COLO668 (cell line): ENCODE results near the gene PRLHR.
A peak's percentile ranks its signal among the peaks of the same experiment; 100 is the strongest.

Source experiments
- DNase-seq: peaks from one replicate; lab custom pipeline; 2025; ENCODE audit not compliant: unreplicated experiment; lab: John Stamatoyannopoulos, UW

The PRLHR gene

DNA sequence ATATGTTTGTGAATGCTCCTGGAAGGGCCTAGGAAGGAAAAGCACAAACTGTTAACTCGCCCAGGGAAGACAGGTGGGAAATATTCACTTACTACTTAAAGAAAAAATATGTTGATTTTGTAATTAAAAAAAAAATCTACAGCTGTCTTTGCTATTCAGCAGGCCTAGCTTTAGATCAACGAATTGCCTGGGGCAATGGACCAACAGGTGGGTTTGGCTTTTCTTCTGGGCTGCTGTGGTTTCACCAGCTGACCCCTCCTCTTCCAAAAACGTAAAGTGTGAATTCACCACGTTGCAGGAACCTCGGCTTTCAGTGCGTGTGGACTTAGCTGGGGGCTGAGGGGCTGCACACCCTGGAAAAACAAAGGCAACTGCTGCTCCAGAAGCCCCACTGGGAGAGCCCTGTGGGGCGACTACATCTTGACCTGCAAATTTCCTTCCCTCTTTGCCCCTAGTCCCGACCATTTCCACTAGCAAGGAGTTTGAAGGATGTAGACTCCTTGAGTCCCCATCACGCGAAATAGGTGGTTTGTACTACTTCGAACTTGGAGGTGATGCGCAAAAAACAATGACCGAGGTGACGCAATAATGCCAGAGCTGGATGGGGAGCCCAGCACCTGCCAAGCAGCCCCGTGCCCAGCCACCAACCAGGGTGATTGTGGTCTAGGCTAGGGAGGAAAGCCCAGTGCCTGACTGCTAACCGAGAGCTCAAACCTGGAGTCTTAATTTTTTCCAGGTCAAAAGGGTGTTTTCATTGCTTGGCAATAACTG is 7.4 kb downstream of the PRLHR start:
- no peak for DNase-seq

DNA sequence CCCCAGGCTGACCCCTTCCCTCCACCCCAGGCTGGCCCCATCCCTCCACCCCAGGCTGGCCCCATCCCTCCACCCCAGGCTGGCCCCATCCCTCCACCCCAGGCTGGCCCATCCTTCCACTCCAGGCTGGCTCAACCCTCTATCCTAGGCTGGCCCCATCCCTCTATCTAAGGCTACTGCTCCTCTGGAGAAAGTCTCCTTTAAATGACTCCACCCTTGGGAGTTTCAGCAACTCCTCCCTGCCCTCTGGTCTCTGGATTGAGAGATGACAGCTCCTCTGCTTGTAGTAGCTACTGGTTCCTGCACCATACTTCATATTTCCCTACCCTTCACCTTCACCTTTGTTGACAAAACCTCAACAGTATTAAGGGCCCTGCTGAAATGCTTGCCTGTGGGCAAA is 8.5 kb downstream of the PRLHR start:
- DNase-seq, result no peak

DNA sequence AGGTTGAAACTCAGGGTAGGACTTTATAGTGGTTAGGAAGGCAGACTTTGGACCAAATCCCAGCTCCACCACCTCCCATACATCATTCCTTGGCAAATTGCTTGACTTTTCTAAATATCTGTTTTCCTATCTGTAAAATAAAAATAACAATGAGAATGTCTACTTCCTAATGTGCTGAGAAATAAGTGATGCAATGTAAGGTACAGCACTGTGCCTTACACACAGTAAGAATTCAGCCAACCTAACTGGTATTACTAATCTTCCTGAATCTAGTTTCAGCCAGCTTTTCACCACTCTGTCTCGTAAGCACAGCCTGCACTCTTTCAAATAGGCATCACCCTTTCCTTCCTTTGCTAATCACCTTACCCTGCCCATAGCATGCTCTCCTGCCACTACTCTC is 9.7 kb downstream of the PRLHR start:
- no peak for DNase-seq

DNA sequence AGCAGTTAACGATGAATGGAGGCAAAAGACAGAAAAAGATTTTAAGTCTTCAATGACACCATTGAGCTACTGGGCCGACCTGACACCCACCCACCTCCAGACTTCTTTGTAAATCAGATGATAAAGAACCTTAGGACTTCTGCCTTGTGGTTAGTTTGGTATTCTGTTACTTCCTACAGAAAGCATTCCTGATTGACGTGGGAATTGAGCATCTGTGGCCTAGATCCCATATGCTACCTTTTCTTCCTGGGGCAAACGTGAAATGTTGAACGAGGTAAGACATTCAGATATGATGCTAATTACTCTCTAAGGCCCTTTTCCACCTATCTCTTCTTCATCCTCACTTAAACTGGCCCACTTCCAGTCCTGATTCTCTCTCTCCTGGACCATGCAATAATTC is 10.2 kb downstream of the PRLHR start:
- DNase-seq, result no peak

DNA sequence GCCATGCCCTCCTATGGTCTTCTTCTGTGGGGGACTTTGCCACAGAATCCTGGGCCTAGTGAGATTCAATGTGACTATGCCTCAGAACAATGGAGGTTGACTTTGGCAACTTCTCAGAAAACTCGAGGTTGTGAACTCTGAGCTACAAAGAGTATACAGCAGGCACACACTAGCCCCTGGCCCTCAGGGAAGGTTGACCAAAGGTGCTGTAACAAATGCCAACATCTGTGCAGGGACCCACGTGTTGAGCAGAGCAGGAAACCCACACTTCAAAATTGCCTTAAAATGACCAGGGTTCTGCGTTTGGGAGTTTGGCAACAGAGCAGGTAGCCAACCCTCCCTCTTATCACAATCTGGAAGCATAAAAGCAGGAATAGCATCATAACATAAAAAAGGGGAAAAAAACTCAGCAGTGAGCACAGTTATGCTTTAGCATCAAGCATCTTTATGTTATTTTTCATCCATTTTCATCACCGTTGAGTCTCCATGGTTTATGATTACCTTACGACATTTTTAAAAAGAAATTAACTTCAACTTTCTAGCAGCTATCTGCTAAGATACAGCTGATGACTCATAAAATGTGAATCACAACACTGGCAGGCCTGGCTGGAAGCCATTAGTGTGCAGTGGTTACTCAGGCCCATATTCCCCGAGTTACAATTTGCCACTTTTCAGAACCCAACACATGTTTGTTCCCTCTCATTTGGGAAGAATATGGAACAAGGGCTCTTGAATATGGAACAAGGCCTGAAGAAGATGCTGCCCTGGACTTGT is 11.1 kb downstream of the PRLHR start:
- no peak for DNase-seq

DNA sequence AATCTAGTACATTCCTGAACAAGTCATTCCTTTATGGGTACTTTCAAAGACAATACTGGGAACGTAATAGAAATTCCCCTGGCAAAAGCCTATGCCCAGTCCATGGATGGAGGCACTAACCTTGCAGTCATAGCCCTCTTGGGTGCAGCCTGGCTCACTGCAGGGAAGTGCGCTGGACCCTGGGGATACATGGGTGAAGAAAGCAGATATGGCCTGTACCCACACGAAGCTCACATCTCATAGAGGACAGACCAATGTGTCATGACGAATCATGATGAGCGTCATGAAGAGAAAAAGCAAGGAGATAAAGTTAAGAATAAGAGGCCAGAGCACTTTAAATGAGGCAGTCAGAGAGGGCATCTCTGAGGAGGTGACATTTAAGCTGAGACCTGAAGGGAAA is 11.8 kb downstream of the PRLHR start:
- no peak for DNase-seq

DNA sequence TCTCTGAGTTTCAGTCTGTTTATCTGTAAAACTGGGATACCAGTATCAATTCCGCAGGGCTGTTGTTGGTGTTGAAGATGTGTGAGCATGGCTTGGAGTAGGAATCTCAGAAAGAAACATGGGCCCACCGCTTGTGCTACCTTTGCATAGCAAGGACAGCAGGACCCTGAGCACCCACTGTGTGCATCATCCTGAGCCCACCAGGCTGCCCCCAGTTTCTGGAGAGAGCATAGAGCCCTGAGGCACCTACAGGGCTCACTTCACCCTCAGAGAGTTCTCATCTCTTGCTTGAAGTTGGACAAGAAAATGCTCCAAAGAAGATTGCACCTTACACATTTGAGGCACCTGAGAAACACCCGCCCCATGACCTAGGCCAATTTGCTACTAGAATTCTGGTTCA is 12.9 kb downstream of the PRLHR start:
- no peak for DNase-seq

DNA sequence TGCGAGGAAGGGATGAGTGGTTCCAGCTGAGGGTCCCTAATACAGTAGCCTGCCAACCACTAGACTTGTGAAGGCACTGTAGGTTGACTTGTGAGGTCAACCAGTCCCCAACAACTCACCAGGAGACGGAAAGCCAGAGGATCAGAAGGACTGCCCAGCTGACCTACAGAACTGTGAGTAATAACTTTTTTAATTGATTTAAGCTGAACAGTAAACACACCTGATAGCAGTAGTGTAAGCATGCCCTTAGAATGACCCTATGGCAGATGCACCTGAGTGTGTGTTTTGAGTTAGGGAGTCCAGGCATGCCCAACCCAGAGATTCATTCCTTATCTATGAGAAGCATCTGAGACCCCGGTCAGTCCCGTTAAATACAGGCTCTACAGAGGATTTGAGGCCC is 14.1 kb downstream of the PRLHR start:
- no peak for DNase-seq

DNA sequence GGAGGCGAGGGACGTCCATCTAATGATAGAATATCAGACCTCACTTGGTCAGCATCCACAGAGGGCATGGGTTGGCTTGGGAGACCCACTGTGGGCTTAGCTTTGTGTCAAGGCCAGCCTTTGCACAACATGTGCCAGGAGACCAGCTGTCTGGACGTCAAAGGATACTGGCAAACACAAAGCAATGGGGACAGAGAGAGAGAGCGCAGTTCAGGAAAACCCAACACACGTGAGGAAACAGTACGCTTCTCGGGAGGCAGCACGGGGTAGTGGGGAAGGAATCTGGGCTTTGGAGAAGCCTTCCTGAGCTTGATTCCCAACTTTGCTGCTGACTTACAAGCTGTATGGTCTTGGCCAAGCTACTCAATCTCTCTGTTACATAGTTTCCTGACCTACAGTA is 14.7 kb downstream of the PRLHR start:
- DNase-seq, result no peak

DNA sequence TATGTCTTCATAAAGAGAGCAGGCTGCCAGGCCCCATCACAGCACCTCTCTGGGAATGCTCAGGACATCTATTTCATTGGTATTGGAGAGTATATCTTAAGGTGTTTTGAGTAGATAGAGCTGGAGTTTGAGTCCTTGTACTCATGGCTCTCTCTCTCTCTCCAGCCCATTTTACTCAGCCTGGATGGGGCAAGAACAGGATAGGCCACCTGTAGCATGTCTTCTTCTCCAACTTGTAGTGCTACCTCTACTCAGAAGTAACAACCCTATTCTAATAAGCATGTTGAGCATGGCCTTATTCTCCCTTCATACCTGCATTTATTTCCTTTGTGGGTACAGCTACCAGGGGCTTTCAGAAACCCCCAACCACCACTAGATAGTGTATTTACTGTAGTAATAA is 21.9 kb downstream of the PRLHR start:
- no peak for DNase-seq

DNA sequence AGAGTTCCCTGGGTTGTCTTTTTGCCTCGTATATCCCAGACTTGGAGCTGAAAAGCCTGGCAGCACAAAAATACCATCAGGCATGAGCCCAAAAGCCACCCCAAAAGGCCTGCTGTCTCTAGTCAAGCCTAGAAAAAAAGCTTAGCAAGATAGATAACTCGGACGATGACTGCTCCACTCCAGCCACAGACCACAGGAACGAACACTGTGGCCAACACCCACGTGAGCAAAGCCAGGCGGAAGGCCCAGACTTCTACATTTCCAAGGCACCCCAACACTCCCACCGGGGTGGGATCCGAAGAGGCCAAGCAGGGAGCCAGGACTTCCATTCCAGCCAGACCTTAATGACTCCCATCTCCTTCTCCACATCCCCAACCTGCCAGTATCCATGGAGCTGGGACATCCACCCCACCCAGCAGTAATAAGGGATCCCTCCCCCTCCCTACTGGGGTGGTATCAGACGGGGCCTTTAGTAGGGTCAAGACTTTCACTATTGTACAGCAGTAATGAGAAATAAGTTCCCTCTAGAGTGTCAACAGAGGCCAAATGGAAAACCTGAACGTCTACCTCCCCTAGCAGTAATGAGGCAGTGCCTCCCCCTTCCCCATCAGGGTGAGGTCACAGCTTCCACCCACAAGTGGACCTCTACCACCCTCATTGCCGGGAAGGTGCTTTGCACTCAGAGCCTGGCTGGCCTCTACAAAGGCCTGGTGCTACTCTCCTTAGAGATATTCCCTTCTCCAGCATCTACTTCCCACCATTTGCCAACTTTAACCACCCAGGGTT is 23.0 kb downstream of the PRLHR start:
- no peak for DNase-seq

DNA sequence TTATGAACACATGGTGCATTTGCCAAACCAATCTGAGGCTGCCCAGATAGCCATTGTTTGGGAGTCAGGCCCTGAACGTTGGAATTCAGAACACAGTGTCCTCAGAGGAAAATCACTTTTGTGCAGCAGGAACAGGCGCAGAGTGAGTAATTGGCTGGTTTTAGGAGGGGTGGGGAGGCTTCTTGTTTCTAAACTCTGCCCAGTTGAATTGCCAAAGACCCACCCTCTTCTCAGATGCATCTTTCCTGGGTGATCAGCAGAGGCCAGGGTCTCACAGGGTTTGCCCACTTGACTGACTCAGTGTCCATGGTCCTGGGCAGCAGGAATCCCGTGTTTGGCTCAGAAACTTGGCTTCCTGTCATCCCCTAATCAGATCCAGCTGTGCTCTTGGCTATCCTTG is 24.3 kb downstream of the PRLHR start:
- DNase-seq, result no peak

DNA sequence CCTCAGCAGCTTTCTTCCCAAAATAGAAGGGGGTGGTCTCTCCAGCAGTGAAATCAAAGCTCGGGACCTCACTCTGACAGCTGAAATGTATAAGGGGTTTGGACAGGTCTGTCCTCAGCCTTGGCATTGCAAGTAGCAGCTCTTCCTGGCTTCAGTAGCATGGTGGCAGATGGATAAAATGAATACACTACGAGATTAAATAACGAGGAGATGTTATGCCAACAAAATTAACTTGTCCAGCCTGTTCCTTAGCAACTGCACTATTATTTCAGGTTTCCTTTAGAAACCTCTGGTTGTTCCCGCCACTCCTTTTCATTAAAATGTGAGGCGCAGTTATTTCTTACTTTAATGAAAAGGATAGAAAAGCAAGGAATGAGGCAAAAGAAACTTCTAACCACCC is 24.9 kb downstream of the PRLHR start:
- no peak for DNase-seq

DNA sequence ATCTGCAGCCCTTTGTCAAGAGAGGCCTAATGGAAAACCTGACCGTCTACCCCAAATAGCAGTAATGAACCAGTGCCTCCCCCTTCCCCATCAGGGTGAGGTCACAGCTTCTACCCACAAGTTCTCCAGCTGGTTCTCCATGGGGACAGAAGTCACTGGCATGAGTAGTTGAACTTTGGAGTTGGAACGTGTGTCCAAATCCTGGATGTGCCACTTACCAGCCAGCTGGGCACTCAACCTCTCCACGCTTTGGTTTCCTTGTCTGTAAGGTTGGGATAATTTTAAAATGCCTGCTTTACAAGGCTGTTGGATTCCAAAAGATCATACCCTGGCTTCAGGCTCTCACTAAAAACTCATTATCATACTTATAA is 25.6 kb downstream of the PRLHR start:
- DNase-seq, result no peak

DNA sequence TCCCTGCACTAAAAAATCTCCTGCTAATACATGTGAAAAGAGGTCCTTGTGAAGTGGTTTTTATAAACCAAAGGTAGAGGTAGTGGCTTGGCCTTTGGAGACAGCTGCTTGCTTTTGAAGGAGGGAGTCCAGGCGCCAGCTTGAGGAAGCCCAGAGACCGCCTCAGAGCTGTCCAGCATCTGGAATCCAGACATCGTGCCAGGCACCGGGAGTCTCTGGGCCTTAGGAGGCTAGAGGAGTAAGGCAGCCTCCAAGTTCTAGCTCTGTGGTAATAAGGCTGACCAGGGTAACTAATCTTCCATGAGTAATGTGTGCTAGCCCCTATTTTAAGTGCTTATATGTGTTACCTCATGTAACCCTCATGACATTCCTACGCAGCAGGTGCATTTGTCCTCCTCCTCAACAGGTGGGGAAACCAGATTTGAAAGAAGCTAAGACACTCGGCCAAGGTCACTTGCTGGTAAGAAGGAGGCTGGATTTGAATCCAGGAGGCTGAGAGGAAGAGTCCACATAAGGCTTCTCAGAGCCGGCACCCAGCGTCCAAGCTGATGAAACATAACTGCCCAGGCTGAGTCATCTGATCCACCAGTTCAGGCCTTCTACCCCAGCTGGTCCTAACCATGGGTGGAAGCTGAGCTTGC is 26.1 kb downstream of the PRLHR start:
- DNase-seq, result no peak

DNA sequence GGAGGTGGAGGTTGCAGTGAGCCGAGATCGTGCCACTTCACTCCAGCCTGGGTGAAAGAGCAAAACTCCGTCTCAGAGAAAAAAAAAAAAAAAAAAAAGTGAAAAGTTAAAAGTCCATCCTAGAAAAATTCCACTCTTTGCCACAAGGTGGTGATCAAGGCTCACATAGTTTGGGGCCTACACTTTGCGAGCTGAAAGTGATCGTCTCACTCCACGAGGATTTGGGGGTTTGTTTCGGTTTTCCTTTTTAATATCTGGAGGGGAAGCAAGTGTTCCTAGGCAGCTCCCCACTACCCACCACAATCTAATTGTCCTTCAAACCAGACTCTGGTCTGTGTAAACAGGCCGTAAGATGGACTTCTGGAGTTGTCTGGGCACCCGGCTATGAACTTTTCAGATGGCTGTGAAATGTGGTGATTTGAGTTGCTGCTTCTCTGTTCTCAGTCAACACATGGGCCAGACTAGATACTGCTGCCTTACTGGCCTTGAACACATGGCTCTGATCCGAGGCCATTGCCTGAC is 27.1 kb downstream of the PRLHR start:
- peak; percentile 22 for DNase-seq

DNA sequence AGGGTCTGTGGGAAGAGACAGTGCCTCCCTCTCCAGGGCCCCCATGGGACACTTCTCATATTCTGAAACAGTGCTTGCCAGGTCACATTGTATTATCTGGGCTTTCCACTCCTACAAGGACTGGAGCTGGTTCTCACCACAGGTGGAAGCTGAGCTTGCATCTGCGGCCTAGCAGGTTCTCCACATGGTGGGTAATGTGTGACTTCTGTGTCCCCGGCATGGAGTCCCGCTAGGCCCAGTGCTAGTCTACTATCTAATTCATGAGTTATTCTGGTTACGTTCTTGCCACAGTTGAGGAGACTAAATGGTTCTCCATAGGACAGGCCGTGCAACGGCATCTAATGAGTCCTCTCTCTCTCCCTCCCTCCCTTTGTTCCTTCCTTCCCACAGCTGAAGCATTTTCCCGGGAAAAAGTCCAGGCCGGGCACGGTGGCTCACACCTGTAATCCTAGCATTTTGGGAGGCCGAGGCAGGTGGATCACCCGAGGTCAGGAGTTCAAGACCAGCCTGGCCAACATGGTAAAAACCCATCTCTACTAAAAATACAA is 27.7 kb downstream of the PRLHR start:
- DNase-seq, result no peak

DNA sequence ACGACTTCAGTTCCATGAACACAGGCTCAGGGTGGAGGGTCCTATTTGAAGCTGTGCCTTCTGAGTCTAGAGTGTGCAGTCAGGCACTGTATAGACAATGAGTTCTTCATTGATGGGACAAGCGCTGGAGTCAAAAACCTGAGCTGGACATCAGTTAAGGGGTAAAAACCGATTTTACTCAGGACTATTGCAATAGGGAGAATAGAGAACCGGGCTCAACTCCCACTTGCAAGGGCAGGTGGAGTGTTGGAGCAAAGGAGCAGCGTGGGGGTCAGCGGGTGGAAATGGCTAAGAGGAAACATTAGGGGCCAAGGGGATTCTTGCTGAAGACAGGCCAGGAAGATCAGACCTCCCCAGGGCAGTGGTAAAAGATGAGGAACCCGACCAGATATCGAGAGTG is 28.5 kb downstream of the PRLHR start:
- no peak for DNase-seq

DNA sequence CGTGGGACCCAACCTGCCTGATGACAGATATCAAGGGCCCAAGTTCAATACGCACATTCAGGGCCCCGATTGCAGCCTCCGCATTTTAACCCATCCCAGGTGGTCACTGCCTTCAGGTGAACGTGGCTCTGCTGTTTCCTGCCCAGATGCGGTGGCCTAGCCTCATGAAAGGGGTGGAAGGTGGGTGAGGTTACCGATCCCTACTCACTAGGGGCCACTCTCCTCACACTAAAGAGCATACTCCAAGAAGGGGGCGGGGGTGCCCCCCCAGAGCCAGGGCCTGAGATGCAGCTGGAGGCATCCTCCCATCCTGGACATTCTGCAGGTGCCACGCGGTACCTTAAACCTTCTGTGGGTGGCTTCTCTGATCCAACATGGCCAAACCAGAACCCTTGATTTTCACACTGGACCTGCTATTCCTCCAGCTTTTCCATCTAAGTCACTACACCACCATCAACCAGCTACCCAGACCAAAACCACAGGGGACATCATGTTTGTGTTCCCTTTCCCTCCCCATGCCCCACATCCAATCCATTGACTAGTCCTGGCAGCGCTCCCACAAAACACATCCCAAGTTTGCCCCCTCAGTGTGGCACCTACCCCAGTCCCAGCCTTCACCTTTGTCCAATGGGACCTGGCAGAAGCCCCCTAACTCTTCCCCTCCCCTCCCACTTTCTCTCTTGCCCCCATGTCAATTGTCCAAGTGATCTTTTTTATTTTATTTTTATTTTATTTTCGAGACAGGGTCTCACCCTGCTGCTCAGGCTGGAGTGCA is 30.0 kb downstream of the PRLHR start:
- DNase-seq, result no peak

DNA sequence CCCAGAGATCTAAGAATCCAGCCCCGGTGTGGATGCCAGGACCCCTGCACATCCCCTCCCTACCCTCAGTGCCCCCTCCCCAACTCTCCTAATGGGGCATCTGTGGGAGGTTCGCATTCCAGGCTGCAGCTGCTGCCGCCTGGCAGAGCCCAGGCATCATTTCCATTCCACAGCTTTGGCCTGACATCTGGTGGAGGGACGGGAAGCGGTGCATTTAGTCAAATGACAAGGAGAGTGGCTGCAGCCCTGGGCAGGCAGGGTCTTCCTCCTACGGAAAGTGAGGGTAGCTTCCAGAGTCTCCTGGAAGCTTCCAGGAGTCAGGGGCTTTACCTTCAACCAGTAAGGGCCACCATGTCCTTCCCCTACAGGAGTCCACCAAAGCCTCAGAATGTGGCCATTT is 30.8 kb downstream of the PRLHR start:
- peak; percentile 23 for DNase-seq
